ENCODE measurements around the gene RPS29.
A peak's percentile ranks its signal among the peaks of the same experiment; 100 is the strongest.
"Not testable (repeated sequence)": the region's sequence is repeated elsewhere in the genome, so short reads cannot be mapped to it uniquely, and the experiment has no call there.

Gene RPS29

DNA sequence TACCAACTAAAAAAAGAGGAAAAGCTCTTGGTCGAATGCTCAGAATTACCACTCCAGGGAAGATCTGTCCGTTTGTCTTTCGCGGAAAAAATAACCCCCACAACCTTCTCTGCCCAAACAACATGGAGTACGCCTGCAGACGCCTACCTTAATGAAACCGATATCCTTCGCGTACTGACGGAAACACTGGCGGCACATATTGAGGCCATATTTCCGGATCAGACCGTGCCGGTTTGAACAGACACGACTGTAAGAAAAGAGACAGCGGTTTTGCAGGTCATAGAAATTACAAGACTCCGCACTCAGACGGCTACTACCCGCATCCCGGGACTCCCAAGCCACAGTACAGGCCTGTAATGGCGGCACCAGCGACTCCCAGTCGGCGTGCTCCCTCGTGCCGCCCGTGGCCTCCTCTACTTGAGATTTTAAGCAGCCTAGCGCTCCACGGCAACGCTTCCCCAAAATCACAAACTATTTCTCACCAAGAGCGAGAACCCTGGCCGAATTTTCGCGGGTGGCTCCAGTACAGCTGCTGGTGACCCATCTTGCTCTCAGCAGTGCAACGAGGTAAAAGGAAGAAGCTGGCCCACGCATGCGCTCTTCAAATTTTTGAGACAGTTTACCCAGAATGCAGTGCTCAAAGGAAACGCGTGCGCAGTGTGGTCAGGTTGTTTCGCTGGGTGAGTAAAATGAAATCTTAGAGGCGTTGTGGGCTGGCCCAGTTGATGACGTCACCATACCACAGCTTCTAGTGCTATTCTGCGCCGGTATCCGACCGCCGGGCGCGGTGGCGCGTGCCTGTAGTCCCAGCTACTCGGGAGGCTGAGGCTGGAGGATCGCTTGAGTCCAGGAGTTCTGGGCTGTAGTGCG is at the start of gene RPS29:
Gene RPS29, minus strand, starts transcription at position 578 of the 870 bp plus-strand sequence. Its CDS starts 34 bp downstream, at position 544.
- DNase-seq, result peak; percentile 24 to 99 (median 94)

DNA sequence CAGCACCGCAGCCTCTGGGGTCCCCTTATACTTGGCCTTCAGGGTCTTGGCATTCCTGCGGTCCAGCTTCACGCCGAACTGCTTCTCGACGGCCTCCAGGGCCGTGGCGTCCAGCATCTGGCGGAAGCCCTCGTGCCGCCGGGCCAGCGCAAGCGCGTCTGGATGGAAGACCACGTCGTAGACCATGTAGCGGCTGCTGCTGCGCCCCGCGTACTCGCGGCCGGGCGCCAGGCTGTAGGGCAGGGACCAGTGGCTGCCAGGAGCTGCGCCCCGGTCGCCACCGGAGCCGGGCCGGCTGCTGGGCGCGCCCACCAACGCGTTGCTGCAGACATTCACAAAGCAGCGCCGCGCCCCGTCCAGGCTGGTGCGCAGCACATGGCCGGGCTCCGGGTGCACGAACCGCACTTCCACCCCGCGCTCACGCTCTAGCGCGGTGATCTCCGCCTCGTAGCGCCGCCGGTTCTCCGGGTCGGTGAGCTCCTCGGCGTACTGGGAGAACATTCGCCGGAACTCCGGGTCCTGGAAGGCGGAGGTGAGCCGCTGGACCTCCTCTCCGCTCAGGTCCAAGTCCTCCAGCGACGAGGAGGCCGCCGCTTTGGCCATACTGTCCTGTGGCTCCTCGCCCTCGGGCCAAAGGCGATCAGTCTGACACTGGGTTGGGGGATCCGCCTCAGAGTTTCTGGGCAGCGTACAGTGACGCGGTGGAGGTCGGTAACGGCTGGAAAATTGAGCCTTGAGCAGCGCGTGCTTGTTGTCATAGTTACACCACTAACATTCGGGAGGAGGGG is 48.6 kb upstream of the RPS29 start, which contains the start of gene DNAAF2:
Gene DNAAF2, minus strand, starts transcription at position 698 of the 788 bp plus-strand sequence. Its CDS starts 95 bp downstream, at position 603.
- DNase-seq, result peak in 48 of 56 donors; percentile 25 to 76 (median 54)

DNA sequence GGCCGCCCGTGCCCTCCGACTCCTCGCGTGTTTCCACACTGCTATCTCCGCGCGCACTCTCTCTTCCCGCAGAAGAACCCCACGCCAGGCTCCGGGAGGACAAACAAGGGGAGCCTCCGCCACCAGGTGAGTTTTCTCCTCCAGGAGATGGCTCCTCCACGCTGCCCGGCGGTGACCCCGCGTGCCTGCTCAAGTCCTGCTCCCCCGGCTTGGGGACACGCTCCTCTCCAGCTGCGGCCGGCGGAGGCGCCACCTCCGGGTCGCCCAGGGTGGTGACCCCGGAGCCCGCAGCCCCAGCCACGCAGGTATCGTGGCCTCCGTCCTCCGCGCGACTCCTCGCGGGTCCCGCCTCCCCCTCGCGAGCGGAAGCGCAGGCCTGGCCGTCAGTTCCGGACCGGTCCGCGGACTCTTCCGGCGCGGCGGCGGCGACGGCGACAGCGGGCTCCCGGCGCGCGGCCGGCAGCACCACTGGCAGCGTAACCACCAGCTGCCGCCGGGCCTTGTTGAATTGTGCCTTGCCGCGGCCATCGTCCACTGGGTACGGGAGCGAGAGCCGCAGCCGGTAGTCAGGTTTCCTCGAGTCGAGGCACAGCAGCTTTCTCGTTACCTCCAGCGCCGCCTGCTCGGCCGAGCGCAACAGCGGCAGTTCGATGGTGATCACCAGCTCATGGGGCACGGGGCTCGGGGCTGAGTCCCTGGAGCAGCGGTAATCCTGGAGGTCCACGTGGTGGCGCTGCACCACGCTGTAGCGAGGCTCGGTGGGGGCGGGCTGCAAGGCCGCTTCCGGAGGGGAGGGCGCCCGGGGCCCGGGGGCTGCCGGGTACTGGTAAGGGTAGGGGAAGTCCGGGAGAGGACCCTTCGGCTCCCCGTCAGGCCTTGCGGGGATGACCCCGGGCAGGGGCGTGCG is 47.7 kb upstream of the RPS29 start:
- DNase-seq, result peak; percentile 39 to 95 (median 90)

DNA sequence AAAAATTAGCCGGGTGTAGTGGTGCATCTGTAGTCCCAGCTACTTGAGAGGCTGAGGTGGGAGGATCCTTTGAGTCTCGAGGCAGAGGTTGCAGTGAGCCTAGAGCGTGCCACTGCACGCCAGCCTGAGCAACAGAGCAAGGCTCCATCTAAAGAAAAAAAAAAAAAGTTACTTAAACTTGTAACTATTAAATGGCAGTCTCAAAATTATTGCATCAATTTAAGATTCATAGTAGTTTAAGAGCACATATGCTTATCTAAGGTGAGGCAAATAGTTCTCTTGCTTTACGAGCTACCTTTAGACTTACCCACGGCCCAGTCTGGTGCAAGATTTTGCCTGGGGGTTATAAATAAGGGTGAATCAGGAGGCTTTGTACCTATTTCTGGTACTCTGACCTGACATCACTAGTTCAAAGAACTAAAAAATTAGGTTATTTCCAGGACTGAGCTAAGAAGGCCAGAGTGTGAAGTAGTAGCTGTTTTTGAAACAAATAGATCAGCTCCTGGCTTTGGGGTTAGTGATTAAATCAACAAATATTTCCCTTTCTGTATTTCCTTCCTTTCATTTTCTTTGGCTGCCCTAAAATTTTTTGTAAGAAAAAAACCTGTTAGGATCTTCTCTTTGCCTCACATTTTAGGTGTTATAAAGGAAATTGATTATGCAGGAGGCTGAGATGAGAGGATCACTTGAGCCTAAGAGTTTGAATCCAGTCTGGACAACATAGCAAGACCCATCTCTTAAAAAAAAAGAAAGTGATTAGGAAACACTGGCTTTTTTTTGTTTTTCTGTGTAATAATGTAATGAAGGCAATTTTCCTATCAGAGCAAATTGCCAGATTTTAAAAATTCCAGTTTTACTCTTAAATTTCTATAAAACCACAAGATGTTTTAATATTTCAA is 38.0 kb upstream of the RPS29 start:
- no peak for DNase-seq

DNA sequence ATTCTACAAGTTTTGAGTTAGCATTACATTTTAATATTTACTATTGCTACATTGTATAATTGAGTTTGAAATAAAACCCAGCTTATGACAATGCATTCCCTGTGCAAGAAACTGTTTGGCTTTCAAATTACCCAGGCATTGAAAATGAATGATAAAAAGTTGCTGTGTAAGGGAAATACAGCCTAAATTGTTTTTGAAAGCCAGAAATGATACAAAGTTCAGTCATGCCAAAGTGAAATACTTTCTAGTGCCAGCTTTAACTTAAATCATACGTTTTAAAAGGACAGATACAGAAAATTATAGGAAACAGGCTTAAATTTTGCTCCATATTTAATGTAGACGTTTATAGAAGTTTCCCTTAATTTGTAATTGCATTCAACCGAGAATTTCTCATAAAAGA is 37.2 kb upstream of the RPS29 start:
- DNase-seq, result no peak

DNA sequence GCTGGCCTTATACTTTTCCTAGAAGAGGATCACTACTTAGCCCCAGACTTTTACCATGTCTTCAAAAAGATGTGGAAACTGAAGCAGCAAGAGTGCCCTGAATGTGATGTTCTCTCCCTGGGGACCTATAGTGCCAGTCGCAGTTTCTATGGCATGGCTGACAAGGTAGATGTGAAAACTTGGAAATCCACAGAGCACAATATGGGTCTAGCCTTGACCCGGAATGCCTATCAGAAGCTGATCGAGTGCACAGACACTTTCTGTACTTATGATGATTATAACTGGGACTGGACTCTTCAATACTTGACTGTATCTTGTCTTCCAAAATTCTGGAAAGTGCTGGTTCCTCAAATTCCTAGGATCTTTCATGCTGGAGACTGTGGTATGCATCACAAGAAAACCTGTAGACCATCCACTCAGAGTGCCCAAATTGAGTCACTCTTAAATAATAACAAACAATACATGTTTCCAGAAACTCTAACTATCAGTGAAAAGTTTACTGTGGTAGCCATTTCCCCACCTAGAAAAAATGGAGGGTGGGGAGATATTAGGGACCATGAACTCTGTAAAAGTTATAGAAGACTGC is 35.9 kb upstream of the RPS29 start:
- no peak for DNase-seq

DNA sequence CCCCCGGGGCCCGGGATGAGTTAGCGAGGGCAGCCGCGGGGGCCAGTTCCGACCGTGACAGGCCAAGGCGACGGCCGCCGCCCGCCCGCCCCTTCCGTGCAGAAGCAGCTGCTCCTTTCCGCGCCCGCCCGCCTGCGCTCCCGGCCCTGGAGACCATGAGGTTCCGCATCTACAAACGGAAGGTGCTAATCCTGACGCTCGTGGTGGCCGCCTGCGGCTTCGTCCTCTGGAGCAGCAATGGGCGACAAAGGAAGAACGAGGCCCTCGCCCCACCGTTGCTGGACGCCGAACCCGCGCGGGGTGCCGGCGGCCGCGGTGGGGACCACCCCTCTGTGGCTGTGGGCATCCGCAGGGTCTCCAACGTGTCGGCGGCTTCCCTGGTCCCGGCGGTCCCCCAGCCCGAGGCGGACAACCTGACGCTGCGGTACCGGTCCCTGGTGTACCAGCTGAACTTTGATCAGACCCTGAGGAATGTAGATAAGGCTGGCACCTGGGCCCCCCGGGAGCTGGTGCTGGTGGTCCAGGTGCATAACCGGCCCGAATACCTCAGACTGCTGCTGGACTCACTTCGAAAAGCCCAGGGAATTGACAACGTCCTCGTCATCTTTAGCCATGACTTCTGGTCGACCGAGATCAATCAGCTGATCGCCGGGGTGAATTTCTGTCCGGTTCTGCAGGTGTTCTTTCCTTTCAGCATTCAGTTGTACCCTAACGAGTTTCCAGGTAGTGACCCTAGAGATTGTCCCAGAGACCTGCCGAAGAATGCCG is 35.1 kb upstream of the RPS29 start:
- peak in 37 of 56 donors; percentile 3 to 84 (median 57) for DNase-seq

DNA sequence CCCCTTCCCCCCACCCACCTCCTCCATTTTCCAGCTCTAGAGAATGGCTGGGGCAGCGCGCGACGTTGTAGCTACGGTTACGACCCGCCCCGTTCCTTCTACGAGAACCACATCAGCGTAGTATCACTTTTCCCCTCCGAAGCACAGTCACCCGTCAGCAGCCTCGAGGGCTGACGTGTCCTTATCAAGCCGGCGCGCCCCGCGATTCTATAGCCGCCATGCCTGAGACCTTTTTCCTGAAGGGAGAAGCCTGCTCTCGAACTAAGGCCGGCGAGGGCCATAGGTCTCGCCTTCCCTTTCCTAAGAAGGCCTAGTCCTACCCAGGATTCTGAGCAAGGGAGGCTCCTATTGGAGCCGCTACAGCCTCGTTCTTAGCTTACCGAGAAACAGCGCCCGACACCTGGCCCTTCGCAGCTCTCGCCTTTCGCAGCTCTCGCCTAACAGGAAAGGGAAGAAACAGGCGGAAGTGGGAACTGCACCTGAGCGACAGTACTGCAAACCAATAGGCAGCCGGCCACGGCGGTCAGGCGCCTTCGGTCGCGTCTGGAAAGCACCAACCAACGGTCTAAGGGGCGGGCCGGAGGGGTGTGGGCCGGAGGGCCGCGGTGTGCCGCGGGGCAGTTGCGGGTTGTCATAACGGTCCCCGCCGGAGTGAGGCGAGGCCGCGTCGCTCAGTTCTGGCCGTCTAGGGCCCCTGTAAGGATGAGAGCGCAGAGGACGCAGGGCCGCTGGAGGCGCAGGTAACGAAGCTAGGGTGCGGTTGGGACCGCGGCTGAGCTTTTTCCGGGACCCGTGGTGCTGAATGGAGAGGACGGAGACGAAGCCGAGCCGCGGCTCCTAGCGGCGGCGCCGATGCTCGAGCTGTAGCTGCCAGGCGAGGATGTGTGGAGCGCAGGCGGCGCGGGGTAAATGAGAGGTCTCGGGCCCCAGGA is 34.3 kb upstream of the RPS29 start, which contains the start of the genes MGAT2 and RPL36AL:
Gene MGAT2, plus strand, starts transcription at position 618 of the 932 bp plus-strand sequence. CDS start 470 bp downstream, outside the sequence.
Gene RPL36AL, minus strand, starts transcription at position 445 of the 932 bp plus-strand sequence. CDS start 1,522 bp downstream, outside the sequence.
- DNase-seq, result peak; percentile 61 to 98 (median 96)

DNA sequence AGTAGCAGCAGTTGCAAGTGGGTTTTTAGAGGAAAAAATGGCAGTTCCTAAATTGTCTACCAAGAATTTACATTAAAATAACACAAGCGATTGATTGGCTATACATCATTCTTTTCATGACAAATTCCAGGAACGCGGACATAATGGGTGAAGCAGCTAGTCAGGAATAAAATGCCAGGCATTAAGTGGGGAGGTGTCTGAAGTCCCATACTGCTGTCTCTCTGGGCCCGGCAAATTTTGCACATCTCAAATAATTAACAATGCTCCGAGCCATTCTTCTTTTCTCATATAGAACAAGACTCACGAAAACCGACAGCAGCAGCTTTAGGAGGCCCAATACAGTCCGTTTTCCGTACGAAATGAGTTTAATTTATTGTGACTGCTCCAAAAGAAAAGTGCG is 33.5 kb upstream of the RPS29 start:
- DNase-seq, result no peak

DNA sequence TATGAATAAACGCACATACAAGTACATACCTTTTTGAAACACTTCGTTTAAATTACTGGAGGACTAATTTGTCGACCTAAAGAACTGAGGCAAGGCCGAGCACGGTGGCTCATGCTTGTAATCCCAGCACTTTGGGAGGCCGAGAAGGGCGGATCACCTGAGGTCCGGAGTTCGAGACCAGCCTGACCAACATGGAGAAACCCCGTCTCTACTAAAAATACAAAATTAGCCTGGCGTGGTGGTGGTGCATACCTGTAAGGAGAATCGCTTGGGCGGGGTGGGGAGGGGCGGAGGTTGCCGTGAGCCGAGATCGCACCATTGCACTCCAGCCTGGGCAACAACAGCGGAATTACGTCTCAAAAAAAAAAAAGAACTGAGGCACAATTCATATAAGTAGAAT is 33.1 kb upstream of the RPS29 start:
- not testable (repeated sequence) for DNase-seq

DNA sequence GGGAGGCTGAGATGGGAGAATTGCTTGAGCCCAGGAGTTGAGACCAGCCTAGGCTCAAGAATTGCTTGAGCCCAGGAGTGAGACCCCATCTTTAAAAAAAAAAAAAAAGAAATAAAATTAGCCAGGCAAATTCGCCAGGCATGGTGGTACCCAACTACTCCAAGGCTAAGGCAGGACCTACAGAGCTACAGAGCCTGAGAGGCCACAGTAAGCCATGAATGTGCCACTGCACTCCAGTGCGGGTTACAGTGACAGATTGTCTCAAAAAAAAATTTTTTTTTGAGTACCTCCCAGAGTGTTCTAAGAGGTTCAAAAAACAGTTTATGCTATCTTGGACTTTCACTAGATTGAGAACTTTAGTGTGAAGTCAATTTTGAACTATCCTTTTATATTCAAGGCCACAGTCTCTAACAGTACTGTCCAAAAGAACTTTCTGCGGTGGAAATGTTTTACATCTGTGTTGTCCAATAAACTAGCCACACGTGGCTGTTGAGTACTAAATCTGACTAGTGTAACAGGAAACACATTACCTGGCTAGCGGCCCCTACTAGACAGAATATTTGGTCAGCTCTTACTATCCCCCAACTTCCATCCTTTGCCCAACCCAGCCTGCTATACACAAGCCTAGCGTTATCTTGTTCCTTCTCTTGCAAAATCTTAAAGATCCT is 31.8 kb upstream of the RPS29 start:
- DNase-seq, result no peak

DNA sequence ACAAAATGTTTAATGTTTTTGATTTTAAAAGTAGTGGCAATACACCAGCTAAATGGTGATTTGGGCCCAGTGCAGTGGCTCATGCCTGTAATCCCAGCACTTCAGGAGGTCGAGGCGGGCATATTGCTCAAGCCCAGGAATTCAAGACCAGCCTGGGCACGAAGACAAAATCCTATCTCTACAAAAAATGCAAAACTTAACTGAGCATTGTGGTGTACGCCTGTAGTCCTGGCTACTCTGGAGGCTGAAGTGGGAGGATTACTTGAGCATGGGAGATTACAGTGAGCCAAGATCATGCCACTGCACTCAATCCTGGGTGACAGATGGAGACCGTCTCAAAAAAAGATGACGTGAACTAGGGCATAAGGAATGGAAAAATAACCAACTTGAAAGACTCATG is 29.6 kb upstream of the RPS29 start:
- no peak for DNase-seq

DNA sequence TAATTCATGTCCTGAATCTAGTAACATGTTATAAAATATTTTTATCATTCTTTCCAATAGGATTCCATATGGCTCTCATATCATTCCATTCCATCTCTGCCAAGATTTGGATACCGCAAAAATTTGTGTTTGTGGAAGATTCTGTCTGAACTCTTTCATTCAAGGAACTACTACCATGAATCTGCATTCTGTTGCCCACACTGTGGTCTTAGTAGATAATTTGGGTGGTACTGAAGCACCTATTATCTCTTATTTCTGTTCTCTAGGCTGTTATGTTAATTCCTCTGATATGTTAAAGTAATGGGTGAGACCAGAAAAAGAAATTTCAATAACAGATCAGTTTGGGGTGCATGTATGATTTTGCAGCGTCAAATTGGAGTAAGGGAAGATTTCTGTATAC is 28.0 kb upstream of the RPS29 start:
- DNase-seq, result no peak

DNA sequence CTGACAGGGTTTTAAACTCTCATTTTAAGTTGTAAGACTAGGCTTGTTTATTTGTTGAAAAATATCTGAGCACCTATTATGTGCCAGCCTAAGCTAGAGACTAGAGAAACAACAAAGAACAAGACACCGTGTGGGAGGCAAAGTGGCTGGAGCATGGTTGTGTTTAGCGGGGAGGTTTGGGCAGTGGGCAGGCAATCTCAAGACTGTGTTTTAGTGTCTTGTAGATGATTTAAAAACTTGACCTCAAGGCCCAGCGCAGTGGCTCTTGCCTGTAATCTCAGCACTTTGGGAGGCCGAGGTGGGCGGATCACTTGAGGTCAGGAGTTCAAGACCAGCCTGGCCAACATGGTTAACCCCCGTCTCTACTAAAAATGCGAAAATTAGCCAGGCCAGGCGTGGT is 26.5 kb upstream of the RPS29 start:
- DNase-seq, result no peak

DNA sequence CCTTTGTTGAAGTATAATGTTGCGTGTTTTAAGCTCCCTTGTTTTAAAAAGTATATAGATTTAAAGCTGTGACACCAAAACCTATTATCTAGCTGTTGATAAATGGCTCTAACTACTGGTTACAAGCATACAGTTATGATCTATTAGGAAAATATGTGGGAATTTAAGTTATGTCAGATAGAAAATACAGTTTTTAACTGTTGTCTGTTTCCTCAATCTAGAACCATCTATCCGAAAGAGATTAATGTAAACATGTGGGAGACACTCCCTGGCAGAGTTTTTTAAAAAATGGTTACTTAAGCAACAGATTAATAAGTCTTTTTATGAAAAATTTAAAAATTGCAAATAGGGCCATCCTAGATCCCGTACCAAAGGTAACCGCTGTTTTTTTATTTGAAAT is 26.1 kb upstream of the RPS29 start:
- DNase-seq, result no peak

DNA sequence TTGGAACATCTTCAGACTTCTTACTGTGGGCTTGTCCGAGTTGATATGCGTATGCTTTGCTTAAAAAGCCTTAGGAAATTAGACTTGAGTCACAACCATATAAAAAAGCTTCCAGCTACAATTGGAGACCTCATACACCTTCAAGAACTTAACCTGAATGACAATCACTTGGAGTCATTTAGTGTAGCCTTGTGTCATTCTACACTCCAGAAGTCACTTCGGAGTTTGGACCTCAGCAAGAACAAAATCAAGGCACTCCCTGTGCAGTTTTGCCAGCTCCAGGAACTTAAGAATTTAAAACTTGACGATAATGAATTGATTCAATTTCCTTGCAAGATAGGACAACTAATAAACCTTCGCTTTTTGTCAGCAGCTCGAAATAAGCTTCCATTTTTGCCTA is 21.4 kb upstream of the RPS29 start:
- no peak for DNase-seq

Measured in nucleus accumbens (tissue), 56 donors.